AG09309 (cell line): Measurements from ENCODE around the gene FAM200B.

Source experiments
- DNase-seq: peaks from one replicate; pipeline ENCODE4 v3.0.0-alpha.2; 2010; ENCODE audit warnings: low read depth
- H3K4me3 ChIP-seq: 2 replicates; pipeline ENCODE4 v1.5.1; 2011; ENCODE audit warnings: mild to moderate bottlenecking, low read depth, low read length, moderate library complexity; ENCODE audit not compliant: control insufficient read depth
- TF ChIP-seq, protein P1 (sequence below): IDR thresholded peaks from 2 replicates; pipeline ENCODE4 v1.5.1; 2011; ENCODE audit warnings: mild to moderate bottlenecking, low read depth, low read length, inconsistent platforms; ENCODE audit not compliant: insufficient read depth, control insufficient read depth; ENCODE audit errors: missing control alignments

Gene FAM200B

DNA sequence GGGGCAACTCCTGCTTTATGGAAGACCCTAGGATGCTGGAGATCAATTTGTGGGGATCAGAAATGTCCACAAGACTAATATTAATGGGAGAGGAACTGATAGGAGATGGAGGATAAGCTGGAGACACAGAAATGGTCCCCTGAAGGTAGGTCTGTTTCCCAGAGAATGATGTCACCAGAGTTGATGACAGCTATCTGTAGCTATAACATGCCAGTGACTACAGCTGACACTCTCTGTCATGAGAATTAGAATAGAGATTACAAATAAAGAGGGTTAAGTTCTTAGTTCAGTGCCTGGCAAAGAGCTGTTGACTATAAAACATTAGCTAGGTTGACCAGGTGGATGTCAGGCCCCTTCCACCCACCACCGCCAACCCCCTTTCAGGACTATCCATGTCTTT is 30.6 kb downstream of the FAM200B start:
- no peak for DNase-seq

DNA sequence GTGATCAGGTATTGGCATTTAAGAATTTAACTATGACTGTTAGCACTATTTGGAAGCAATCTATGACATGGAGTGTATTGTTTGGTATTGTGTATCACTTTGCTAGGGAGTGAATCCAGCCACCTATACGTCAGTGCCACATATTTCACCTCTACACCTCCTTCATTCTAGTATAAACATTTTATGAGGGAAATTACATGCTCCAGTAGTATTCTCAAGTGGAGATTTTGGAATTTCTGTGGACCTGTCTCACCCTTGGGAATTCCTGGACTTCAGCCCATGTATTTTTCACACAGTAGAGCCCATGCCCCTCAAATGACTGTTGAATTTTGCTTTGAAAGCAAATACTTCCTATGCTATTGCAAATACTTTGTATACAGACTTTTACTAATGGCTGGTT is 32.5 kb downstream of the FAM200B start:
- H3K4me3 ChIP-seq = no peak overlapping the region
- TF ChIP-seq, protein P1, sequence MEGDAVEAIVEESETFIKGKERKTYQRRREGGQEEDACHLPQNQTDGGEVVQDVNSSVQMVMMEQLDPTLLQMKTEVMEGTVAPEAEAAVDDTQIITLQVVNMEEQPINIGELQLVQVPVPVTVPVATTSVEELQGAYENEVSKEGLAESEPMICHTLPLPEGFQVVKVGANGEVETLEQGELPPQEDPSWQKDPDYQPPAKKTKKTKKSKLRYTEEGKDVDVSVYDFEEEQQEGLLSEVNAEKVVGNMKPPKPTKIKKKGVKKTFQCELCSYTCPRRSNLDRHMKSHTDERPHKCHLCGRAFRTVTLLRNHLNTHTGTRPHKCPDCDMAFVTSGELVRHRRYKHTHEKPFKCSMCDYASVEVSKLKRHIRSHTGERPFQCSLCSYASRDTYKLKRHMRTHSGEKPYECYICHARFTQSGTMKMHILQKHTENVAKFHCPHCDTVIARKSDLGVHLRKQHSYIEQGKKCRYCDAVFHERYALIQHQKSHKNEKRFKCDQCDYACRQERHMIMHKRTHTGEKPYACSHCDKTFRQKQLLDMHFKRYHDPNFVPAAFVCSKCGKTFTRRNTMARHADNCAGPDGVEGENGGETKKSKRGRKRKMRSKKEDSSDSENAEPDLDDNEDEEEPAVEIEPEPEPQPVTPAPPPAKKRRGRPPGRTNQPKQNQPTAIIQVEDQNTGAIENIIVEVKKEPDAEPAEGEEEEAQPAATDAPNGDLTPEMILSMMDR = no peak
- DNase-seq = no peak

More for the DNA sequence above, 30.6 kb downstream of the FAM200B start:
- TF ChIP-seq, protein P1 = no peak
- no peak overlapping the region for H3K4me3 ChIP-seq

DNA sequence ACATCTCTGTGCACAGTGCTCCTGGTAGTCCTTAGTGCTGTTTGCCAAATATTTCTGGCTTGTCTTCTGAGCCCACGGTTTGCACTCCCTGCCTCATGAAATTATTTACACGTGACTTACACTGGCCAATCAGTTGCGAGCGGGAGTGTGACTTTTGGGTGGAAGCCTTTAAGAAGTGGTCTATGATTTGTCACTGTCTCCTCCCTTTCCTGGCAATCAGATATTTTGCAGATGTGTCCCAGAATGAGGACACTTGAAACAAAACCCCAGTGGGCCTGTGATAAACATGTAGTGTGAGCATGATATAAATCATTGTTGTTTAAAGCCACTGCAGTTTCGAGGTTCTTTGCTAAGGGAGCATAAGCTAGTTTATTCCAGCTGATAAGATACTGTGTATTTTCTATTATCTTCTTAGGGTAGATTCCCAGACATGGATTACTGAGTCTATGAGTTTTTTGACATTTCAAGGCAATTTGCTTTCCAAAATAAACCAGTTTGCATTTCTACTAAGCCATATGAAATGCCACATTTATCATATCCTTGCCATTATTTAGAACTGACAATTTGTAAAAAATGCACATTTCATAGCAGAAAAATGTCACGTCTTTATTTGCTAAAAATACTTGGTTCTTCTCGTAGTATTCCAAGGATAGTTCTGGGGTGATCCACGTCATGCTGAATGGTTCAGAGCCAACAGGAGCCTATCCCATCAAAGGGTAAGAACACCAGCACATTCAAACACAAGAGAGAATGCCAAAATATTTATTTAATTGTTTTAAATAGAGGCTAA is 33.2 kb downstream of the FAM200B start:
- TF ChIP-seq, protein P1 = no peak
- H3K4me3 ChIP-seq = no peak overlapping the region
- no peak for DNase-seq

DNA sequence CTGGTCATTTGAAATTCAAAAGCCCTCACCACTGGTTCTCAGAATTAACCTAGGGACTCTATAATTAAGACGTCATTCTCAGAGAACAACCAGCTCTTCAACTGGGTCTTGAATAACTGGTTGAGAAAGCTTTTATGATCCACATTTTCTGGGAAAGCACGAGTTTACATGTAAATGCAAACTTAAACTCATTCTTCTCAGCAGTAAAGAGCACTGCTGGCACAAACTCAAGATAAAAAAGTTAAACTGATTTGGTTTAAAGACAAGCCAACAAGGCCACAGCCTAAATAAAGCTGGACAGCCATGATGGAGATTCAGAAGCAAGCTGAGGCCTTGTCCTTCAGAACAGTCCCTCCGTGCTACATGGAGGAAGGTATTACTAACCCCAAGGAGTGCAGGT is 34.5 kb downstream of the FAM200B start:
- no peak for DNase-seq
- TF ChIP-seq, protein P1 = no peak
- H3K4me3 ChIP-seq = no peak overlapping the region

DNA sequence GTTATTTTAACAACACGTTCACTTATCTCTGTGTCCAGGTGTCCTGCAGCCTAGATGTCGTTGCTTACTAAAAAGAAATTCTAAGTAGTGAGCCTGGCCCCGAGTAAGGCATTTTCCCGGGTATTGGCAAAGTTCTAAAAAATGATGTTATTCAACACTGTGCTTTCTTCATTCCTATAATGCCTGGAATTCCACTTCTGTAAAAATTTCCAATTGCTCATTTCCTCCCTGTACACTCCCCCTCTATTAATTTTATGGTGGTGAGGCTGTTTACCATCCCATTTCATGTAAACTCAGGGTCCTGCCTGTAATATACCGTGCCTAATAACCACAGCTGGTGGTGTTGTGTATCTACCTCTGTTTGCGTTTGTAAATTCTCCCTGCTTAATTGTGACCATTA is 35.5 kb downstream of the FAM200B start:
- TF ChIP-seq, protein P1 = no peak
- no peak for DNase-seq
- H3K4me3 ChIP-seq = no peak overlapping the region

DNA sequence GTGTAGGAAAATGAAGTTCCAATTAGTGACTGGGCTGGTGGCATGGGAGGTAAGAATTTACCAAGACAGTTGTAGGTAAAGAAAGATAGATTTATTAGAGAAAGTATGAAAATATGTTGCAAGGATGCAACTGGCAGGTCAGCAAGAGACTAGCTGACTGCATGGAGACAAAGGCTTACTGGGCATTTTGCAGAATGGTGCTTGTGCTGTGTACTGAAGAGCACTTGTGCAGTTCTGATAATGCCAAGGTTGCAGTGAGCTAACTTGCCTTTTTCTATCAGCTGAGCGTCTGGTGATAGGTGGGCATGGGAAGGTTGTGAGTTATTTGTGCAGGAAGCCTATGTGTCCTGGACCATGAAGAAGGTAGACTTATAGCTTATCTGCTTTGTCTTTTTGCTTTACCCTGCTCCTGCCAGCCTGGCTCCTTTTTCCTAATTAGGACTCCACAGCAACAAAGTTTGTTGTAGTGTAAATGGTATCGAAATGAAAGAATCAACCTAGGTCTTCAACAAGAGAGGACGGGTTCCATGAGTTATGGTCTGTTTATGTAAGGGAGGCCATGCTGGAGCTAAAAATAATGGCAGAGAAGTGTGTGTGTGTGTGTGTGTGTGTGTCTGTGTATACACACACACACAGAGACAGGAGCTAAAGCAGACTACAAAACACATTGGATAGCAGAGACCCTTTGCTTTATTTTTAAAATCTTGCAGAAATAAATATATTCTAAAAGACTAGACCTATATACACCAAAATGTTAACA is 36.2 kb downstream of the FAM200B start:
- TF ChIP-seq, protein P1 = no peak
- no peak for DNase-seq
- H3K4me3 ChIP-seq = no peak overlapping the region
